Activated CD4-positive, alpha-beta T cell treated with anti-CD3 and anti-CD28 coated beads, Interleukin-2, amount 10 ng/mL, durations not matched to agents 7 days and 5 days (primary cell): ENCODE results near the gene TAF1B. TPM values are rescaled to one million over a fixed set of nuclear protein-coding genes. Genes with fewer than 3 reads are reported as not detected.
A peak's percentile ranks its signal among the peaks of the same experiment; 100 is the strongest.

Experiments used
- CTCF ChIA-PET: fragments of 350-600 bp; sonication (Branson Sonifier 250); formaldehyde crosslinking; loops from one replicate; lab custom pipeline; 2021; ENCODE audit warnings: antibody characterized with exemption; lab: Charles Lee
- POLR2A ChIA-PET: fragments of 350-600 bp; sonication (Branson Sonifier 250); formaldehyde crosslinking; loops from one replicate; lab custom pipeline; 2021; ENCODE audit warnings: antibody characterized with exemption; lab: Charles Lee
- DNase-seq: peaks from one replicate; pipeline ENCODE4 v3.0.0-alpha.2; 2020
- H3K27ac Mint-ChIP-seq: one replicate; pipeline ENCODE4 v1.8.0; 2021; ENCODE audit warnings: mild to moderate bottlenecking, moderate library complexity, mixed read lengths
- H3K27me3 Mint-ChIP-seq: one replicate; pipeline ENCODE4 v1.8.0; 2021; ENCODE audit warnings: mixed read lengths
- H3K36me3 Mint-ChIP-seq: one replicate; pipeline ENCODE4 v1.8.0; 2021; ENCODE audit warnings: low read depth, mixed read lengths
- H3K4me1 Mint-ChIP-seq: one replicate; pipeline ENCODE4 v1.8.0; 2021; ENCODE audit warnings: mixed read lengths
- H3K4me3 Mint-ChIP-seq: one replicate; pipeline ENCODE4 v1.8.0; 2021; ENCODE audit warnings: mild to moderate bottlenecking, moderate library complexity, mixed read lengths
- H3K9me3 Mint-ChIP-seq: one replicate; pipeline ENCODE4 v1.8.0; 2021; ENCODE audit warnings: mixed read lengths
- total RNA-seq, 2 experiments: library from RNA; stranded (reverse); gene quantifications; one replicate each; pipeline ENCODE4 v1.2.3, GENCODE V29; 2021

TAF1B gene
- total RNA-seq, 2 experiments from 2014 or later: 30.6 to 36.2 TPM

GRCh38 chr2:9879455-9880194 lies 36.4 kb downstream of the TAF1B start:
- Mint-ChIP-seq H3K36me3 (peaks cover 35% of the 10 kb centered on the region), H3K27ac (no peak overlapping the region), H3K4me1 (no peaks in the 10 kb centered on the region), H3K4me3 (no peak overlapping the region), H3K27me3 (no peaks in the 10 kb centered on the region), H3K9me3 (no peaks in the 10 kb centered on the region)
- ChIA-PET CTCF (no interaction called here), POLR2A (no interaction called here)
- no peak for DNase-seq

- H3K4me3 Mint-ChIP-seq: no peak overlapping the region
- H3K27me3 Mint-ChIP-seq: no peaks in the 10 kb centered on the region
- ChIA-PET POLR2A (no interaction called here), CTCF (interaction anchor here (1.3 kb wide), 1 partner anchor 19 kb away, joined by 4 read pairs; no protein-coding TSS in a partner anchor)
- peaks cover 8% of the 10 kb centered on the region for H3K9me3 Mint-ChIP-seq
- H3K27ac Mint-ChIP-seq: no peak overlapping the region
- peaks cover 7% of the 10 kb centered on the region for H3K4me1 Mint-ChIP-seq
- no peak for DNase-seq
- peaks cover 44% of the 10 kb centered on the region for H3K36me3 Mint-ChIP-seq
Observed at GRCh38 chr2:9883897-9884296, 40.6 kb downstream of the TAF1B start.

GRCh38 chr2:9884436-9884835 lies 41.2 kb downstream of the TAF1B start:
- Mint-ChIP-seq H3K9me3 (peaks cover 9% of the 10 kb centered on the region), H3K27me3 (no peaks in the 10 kb centered on the region), H3K4me1 (peaks cover 7% of the 10 kb centered on the region), H3K36me3 (peaks cover 49% of the 10 kb centered on the region), H3K27ac (no peak overlapping the region), H3K4me3 (no peak overlapping the region)
- DNase-seq: no peak
- CTCF ChIA-PET: interaction anchor here (1.3 to 2.1 kb wide), 2 partner anchors 18 to 60 kb away, joined by 4 read pairs; no protein-coding TSS in a partner anchor
- POLR2A ChIA-PET: no interaction called here

- H3K27ac Mint-ChIP-seq: no peak overlapping the region
- peaks cover 56% of the 10 kb centered on the region for H3K36me3 Mint-ChIP-seq
- no peak overlapping the region for H3K4me3 Mint-ChIP-seq
- no peak for DNase-seq
- H3K27me3 Mint-ChIP-seq: no peaks in the 10 kb centered on the region
- peaks cover 7% of the 10 kb centered on the region for H3K4me1 Mint-ChIP-seq
- ChIA-PET POLR2A (no interaction called here), CTCF (interaction anchor here (0.8 to 2.1 kb wide), 3 partner anchors 18 to 59 kb away, joined by 3 to 4 read pairs (median 4); no protein-coding TSS in a partner anchor)
- peaks cover 9% of the 10 kb centered on the region for H3K9me3 Mint-ChIP-seq
Observed at GRCh38 chr2:9885036-9885684, 41.9 kb downstream of the TAF1B start.

GRCh38 chr2:9887513-9887912 lies 44.2 kb downstream of the TAF1B start:
- no peak overlapping the region for H3K27ac Mint-ChIP-seq
- ChIA-PET POLR2A (no interaction called here), CTCF (no interaction called here)
- peaks cover 7% of the 10 kb centered on the region for H3K4me1 Mint-ChIP-seq
- peaks cover 9% of the 10 kb centered on the region for H3K9me3 Mint-ChIP-seq
- no peak for DNase-seq
- peaks cover 56% of the 10 kb centered on the region for H3K36me3 Mint-ChIP-seq
- no peak overlapping the region for H3K4me3 Mint-ChIP-seq
- no peaks in the 10 kb centered on the region for H3K27me3 Mint-ChIP-seq

GRCh38 chr2:9889812-9890261 lies 46.6 kb downstream of the TAF1B start:
- Mint-ChIP-seq H3K4me1 (peaks cover 9% of the 10 kb centered on the region), H3K27me3 (no peaks in the 10 kb centered on the region), H3K36me3 (peaks cover 51% of the 10 kb centered on the region), H3K4me3 (no peak overlapping the region), H3K27ac (no peak overlapping the region), H3K9me3 (peaks cover 9% of the 10 kb centered on the region)
- CTCF ChIA-PET: interaction anchor here (0.5 to 1.5 kb wide), 4 partner anchors 12 to 280 kb away, joined by 3 to 4 read pairs (median 3); partner anchors contain the start of gene TAF1B
- DNase-seq: no peak
- POLR2A ChIA-PET: no interaction called here

GRCh38 chr2:9892236-9892635 lies 49.0 kb downstream of the TAF1B start:
- H3K4me3 Mint-ChIP-seq: no peak overlapping the region
- H3K4me1 Mint-ChIP-seq: peaks cover 21% of the 10 kb centered on the region
- peaks cover 7% of the 10 kb centered on the region for H3K9me3 Mint-ChIP-seq
- H3K27ac Mint-ChIP-seq: no peak overlapping the region
- H3K27me3 Mint-ChIP-seq: no peaks in the 10 kb centered on the region
- CTCF ChIA-PET: no interaction called here
- DNase-seq: no peak
- peaks cover 34% of the 10 kb centered on the region for H3K36me3 Mint-ChIP-seq
- POLR2A ChIA-PET: no interaction called here

GRCh38 chr2:9895669-9896590 lies 52.7 kb downstream of the TAF1B start:
- peaks cover 8% of the 10 kb centered on the region for H3K36me3 Mint-ChIP-seq
- DNase-seq: no peak
- H3K27me3 Mint-ChIP-seq: no peaks in the 10 kb centered on the region
- ChIA-PET POLR2A (interaction anchor here (0.7 kb wide), 1 partner anchor 19 kb away, joined by 3 read pairs; no protein-coding TSS in a partner anchor), CTCF (interaction anchor here (0.6 to 1.0 kb wide), 2 partner anchors 160 to 476 kb away, joined by 3 to 4 read pairs; no protein-coding TSS in a partner anchor)
- H3K4me1 Mint-ChIP-seq: peaks cover 29% of the 10 kb centered on the region
- no peaks in the 10 kb centered on the region for H3K9me3 Mint-ChIP-seq
- H3K4me3 Mint-ChIP-seq: no peak overlapping the region
- H3K27ac Mint-ChIP-seq: peak overlapping the region; percentile 25

GRCh38 chr2:9897331-9897737 lies 54.1 kb downstream of the TAF1B start:
- ChIA-PET CTCF (no interaction called here), POLR2A (no interaction called here)
- no peak overlapping the region for H3K27ac Mint-ChIP-seq
- no peaks in the 10 kb centered on the region for H3K27me3 Mint-ChIP-seq
- H3K4me1 Mint-ChIP-seq: peaks cover 29% of the 10 kb centered on the region
- no peaks in the 10 kb centered on the region for H3K9me3 Mint-ChIP-seq
- peaks cover 6% of the 10 kb centered on the region for H3K36me3 Mint-ChIP-seq
- H3K4me3 Mint-ChIP-seq: no peak overlapping the region
- DNase-seq: no peak

- Mint-ChIP-seq H3K9me3 (no peaks in the 10 kb centered on the region), H3K4me1 (peaks cover 29% of the 10 kb centered on the region), H3K4me3 (no peak overlapping the region), H3K36me3 (peaks cover 6% of the 10 kb centered on the region), H3K27me3 (no peaks in the 10 kb centered on the region), H3K27ac (no peak overlapping the region)
- DNase-seq: no peak
- ChIA-PET POLR2A (no interaction called here), CTCF (no interaction called here)
Observed at GRCh38 chr2:9897846-9898245, 54.6 kb downstream of the TAF1B start.

GRCh38 chr2:9905413-9905812 lies 62.1 kb downstream of the TAF1B start:
- POLR2A ChIA-PET: no interaction called here
- no peak for DNase-seq
- peaks cover 3% of the 10 kb centered on the region for H3K4me1 Mint-ChIP-seq
- CTCF ChIA-PET: no interaction called here
- no peak overlapping the region for H3K4me3 Mint-ChIP-seq
- peaks cover 18% of the 10 kb centered on the region for H3K36me3 Mint-ChIP-seq
- no peaks in the 10 kb centered on the region for H3K9me3 Mint-ChIP-seq
- H3K27ac Mint-ChIP-seq: no peak overlapping the region
- H3K27me3 Mint-ChIP-seq: no peaks in the 10 kb centered on the region

GRCh38 chr2:9907402-9907801 lies 64.1 kb downstream of the TAF1B start:
- Mint-ChIP-seq H3K27me3 (no peaks in the 10 kb centered on the region), H3K9me3 (no peaks in the 10 kb centered on the region), H3K27ac (no peak overlapping the region), H3K36me3 (peaks cover 24% of the 10 kb centered on the region), H3K4me3 (no peak overlapping the region), H3K4me1 (peaks cover 3% of the 10 kb centered on the region)
- no peak for DNase-seq
- ChIA-PET POLR2A (no interaction called here), CTCF (no interaction called here)
